SK-MEL-5 (cell line): ENCODE results near the gene CACNA1B. TPM values are rescaled to one million over a fixed set of nuclear protein-coding genes. Genes with fewer than 3 reads are reported as not detected.
A peak's percentile ranks its signal among the peaks of the same experiment; 100 is the strongest.
"Not testable (repeated sequence)": the region's sequence is repeated elsewhere in the genome, so short reads cannot be mapped to it uniquely, and the experiment has no call there.

ENCODE experiments used
- DNase-seq: peaks from one replicate; pipeline ENCODE4 v3.0.0-alpha.2; 2016; ENCODE audit warnings: low read depth, low spot score
- in situ Hi-C: cut with HindIII; loops from 2 replicates; pipeline ENCODE4 v1.10.0; 2016; ENCODE audit warnings: low sequenced_read_pairs, high pct_unique_total_duplicates, low pct_unique_long_range_greater_than_20kb
- total RNA-seq: library from RNA; depleted of rRNA; stranded (reverse); fragments of >200 nt; shearing (Covaris generic); gene quantifications from 2 replicates; pipeline ENCODE4 v1.2.3, GENCODE V29; 2014

CACNA1B gene
- total RNA-seq, 1 experiment from 2014 or later, result 0.11 TPM

- in situ Hi-C loops, result no loop called here
- DNase-seq, result no peak
These were observed 135.7 kb downstream of the CACNA1B start for GRCh38 chr9:138013273-138013672.

- DNase-seq, result no peak
- in situ Hi-C loops, result no loop called here
These were observed 136.4 kb downstream of the CACNA1B start for GRCh38 chr9:138013836-138014562.

- no peak for DNase-seq
- in situ Hi-C loops, result no loop called here
These were observed 137.0 kb downstream of the CACNA1B start for GRCh38 chr9:138014563-138014945.

- no peak for DNase-seq
- in situ Hi-C loops, result no loop called here
These were observed 137.6 kb downstream of the CACNA1B start for GRCh38 chr9:138015021-138015829.

- DNase-seq, result no peak
- in situ Hi-C loops, result no loop called here
These were observed 139.0 kb downstream of the CACNA1B start for GRCh38 chr9:138016406-138017187.

- no peak for DNase-seq
- in situ Hi-C loops, result no loop called here
These were observed 139.6 kb downstream of the CACNA1B start for GRCh38 chr9:138017200-138017599.

GRCh38 chr9:138019514-138019913 is 141.9 kb downstream of the CACNA1B start:
- DNase-seq, in situ Hi-C loops: not testable (repeated sequence)

GRCh38 chr9:138020120-138020794 is 142.7 kb downstream of the CACNA1B start:
- in situ Hi-C loops, result no loop called here
- DNase-seq, result no peak

GRCh38 chr9:138020795-138021182 is 143.2 kb downstream of the CACNA1B start:
- DNase-seq, result no peak
- in situ Hi-C loops, result no loop called here

GRCh38 chr9:138021251-138022056 is 143.9 kb downstream of the CACNA1B start:
- in situ Hi-C loops, result no loop called here
- no peak for DNase-seq

- DNase-seq, result peak; percentile 30
These were observed 144.6 kb downstream of the CACNA1B start for GRCh38 chr9:138022121-138022741.

GRCh38 chr9:138022756-138023393 is 145.3 kb downstream of the CACNA1B start:
- in situ Hi-C loops, result no loop called here
- DNase-seq, result no peak

More at GRCh38 chr9:138022121-138022741, 144.6 kb downstream of the CACNA1B start:
- in situ Hi-C loops, result no loop called here

- DNase-seq, result no peak
- in situ Hi-C loops, result no loop called here
These were observed 146.0 kb downstream of the CACNA1B start for GRCh38 chr9:138023394-138024124.

- in situ Hi-C loops, result no loop called here
- DNase-seq, result no peak
These were observed 146.5 kb downstream of the CACNA1B start for GRCh38 chr9:138024131-138024530.

GRCh38 chr9:138024831-138025291 is 147.3 kb downstream of the CACNA1B start:
- DNase-seq, result no peak
- in situ Hi-C loops, result no loop called here
